ENCODE measurements around the gene MVB12B. TPM values are rescaled to one million over a fixed set of nuclear protein-coding genes. Genes with fewer than 3 reads are reported as not detected.

The MVB12B gene
- total RNA-seq, 2 donors from 2014 or later = 9.8 to 15.8 TPM

GRCh38 chr9:126506361-126507317 is 180.0 kb downstream of the MVB12B start:
- H3K4me3 ChIP-seq = no peak overlapping the region
- H3K9ac ChIP-seq (ENCODE audit: low read depth in 2 of 2, low read length in 2 of 2) = no peak overlapping the region
- H3K36me3 ChIP-seq = no peaks in the 10 kb centered on the region
- H3K4me1 ChIP-seq = no peaks in the 10 kb centered on the region
- no peaks in the 10 kb centered on the region for H3K27me3 ChIP-seq
- no peaks in the 10 kb centered on the region for H3K9me3 ChIP-seq
- no peak for DNase-seq
- TF ChIP-seq, protein P1, sequence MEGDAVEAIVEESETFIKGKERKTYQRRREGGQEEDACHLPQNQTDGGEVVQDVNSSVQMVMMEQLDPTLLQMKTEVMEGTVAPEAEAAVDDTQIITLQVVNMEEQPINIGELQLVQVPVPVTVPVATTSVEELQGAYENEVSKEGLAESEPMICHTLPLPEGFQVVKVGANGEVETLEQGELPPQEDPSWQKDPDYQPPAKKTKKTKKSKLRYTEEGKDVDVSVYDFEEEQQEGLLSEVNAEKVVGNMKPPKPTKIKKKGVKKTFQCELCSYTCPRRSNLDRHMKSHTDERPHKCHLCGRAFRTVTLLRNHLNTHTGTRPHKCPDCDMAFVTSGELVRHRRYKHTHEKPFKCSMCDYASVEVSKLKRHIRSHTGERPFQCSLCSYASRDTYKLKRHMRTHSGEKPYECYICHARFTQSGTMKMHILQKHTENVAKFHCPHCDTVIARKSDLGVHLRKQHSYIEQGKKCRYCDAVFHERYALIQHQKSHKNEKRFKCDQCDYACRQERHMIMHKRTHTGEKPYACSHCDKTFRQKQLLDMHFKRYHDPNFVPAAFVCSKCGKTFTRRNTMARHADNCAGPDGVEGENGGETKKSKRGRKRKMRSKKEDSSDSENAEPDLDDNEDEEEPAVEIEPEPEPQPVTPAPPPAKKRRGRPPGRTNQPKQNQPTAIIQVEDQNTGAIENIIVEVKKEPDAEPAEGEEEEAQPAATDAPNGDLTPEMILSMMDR (IDR thresholded peaks at IDR 0.05) = no peak
- H3K27ac ChIP-seq = no peak overlapping the region
- intact Hi-C loops (cut with DNase I) = no loop called here

DNA sequence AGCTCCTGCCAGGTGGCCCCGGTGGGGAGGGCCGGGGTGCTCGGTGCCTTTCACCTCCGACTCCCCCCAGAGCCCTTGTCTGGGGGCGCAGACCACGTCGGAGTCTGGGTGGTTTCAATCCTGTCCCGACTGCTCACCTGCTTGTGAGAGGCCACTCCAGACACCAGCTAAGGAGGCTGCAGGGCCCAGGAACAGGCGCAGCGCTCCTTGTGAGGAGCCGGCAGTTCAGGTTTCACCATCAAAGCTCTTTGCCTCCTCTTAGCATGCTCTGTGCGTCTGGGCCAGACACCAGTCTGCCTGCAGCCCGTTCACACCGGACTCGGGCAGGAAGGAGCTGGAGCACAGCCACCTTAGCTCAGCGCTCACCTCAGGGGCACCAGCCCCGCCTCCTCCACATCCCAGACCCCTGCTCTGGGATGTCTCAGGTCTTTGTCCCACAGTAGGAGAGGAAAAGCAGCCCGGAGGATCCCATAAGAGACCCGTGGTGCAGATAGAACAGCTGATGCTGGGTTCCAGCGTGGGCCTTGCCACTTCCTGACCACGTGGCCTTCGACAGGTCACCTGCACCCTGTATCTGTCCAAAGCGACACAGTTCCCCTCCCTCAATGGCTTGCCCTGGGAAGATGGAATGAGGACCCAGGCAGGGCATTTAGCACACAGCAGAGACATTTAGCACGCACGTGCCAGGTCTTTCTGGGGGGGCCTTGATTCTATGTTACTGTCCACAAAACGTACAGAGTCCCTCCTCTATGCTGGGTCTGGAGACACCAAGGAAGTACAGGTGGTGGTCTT is 180.9 kb downstream of the MVB12B start:
- TF ChIP-seq, protein P1 (IDR thresholded peaks at IDR 0.05) = no peak
- DNase-seq = no peak
- H3K36me3 ChIP-seq = no peaks in the 10 kb centered on the region
- no peaks in the 10 kb centered on the region for H3K27me3 ChIP-seq
- no peaks in the 10 kb centered on the region for H3K9me3 ChIP-seq
- intact Hi-C loops (cut with DNase I) = no loop called here
- H3K9ac ChIP-seq (ENCODE audit: low read depth in 2 of 2, low read length in 2 of 2) = no peak overlapping the region
- no peaks in the 10 kb centered on the region for H3K4me1 ChIP-seq
- H3K27ac ChIP-seq = no peak overlapping the region
- H3K4me3 ChIP-seq = no peak overlapping the region

DNA sequence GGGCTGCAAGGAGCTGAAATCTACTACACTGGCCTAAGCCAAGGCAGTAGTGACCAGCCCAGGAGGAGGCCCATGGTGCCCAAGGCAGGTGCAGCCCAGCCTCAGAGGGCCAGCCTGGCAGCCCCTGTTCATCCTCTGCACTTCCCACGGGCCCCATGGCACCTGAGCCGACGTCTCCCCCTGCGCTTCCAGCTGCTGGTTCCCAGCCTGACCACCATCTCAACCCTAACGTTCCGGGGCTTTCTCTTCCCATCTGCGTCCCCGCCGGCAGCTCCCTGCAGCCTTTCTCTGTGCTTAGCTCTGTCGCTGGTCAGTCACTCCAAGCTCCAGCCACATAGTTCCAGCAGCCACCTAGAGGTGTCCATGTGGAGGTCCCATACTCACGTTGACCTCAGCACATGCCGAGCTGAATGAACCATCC is 181.6 kb downstream of the MVB12B start:
- Histone ChIP-seq H3K9me3 (no peaks in the 10 kb centered on the region), H3K9ac (ENCODE audit: low read depth in 2 of 2, low read length in 2 of 2) (no peak overlapping the region), H3K4me3 (no peak overlapping the region), H3K27me3 (no peaks in the 10 kb centered on the region), H3K27ac (no peak overlapping the region), H3K36me3 (no peaks in the 10 kb centered on the region), H3K4me1 (no peaks in the 10 kb centered on the region)
- intact Hi-C loops (cut with DNase I) = no loop called here
- DNase-seq = no peak
- TF ChIP-seq, protein P1 (IDR thresholded peaks at IDR 0.05) = no peak

- TF ChIP-seq, protein P1 (IDR thresholded peaks at IDR 0.05) = no peak
- intact Hi-C loops (cut with DNase I) = no loop called here
- Histone ChIP-seq H3K27me3 (peaks cover 4% of the 10 kb centered on the region), H3K4me1 (no peaks in the 10 kb centered on the region), H3K36me3 (no peaks in the 10 kb centered on the region), H3K4me3 (no peak overlapping the region), H3K9ac (ENCODE audit: low read depth in 2 of 2, low read length in 2 of 2) (no peak overlapping the region), H3K27ac (no peak overlapping the region), H3K9me3 (no peaks in the 10 kb centered on the region)
- DNase-seq = no peak
Measured at GRCh38 chr9:126508928-126509327, 182.3 kb downstream of the MVB12B start.

- DNase-seq = no peak
- TF ChIP-seq, protein P1 (IDR thresholded peaks at IDR 0.05) = no peak
- no peak overlapping the region for H3K4me3 ChIP-seq
- peaks cover 12% of the 10 kb centered on the region for H3K27me3 ChIP-seq
- H3K27ac ChIP-seq = no peak overlapping the region
- H3K36me3 ChIP-seq = no peaks in the 10 kb centered on the region
- no peaks in the 10 kb centered on the region for H3K9me3 ChIP-seq
- intact Hi-C loops (cut with DNase I) = no loop called here
- H3K4me1 ChIP-seq = no peaks in the 10 kb centered on the region
- no peak overlapping the region for H3K9ac ChIP-seq (ENCODE audit: low read depth in 2 of 2, low read length in 2 of 2)
Measured at GRCh38 chr9:126509718-126510117, 183.1 kb downstream of the MVB12B start.
